SK-N-SH (cell line): Measurements from ENCODE around the gene C10orf90. TPM values are rescaled to one million over a fixed set of nuclear protein-coding genes. Genes with fewer than 3 reads are reported as not detected.

Experiments used
- CTCF ChIA-PET: fragments of 300-600, 350-600 bp; formaldehyde crosslinking; extraction: SDS; loops from one replicate; lab custom pipeline; 2021; lab: Yijun Ruan, JAX
- POLR2A ChIA-PET: fragments of 350-600 bp; sonication (Branson Sonifier 250); formaldehyde crosslinking; extraction: SDS; loops from one replicate; lab custom pipeline; 2020; ENCODE audit warnings: antibody characterized with exemption, inconsistent platforms; lab: Yijun Ruan, JAX
- DNase-seq: peaks from one replicate; pipeline ENCODE4 v3.0.0; 2012
- H2AFZ ChIP-seq: fragments of 200-600 bp; sonication (generic); 2 replicates; pipeline ENCODE4 v1.8.1; 2016; ENCODE audit warnings: antibody characterized with exemption, mild to moderate bottlenecking, low read depth
- H3F3A ChIP-seq: fragments of 200-600 bp; sonication (generic); replicated peaks from 2 replicates; pipeline ENCODE3; 2016; ENCODE audit warnings: antibody characterized with exemption, mild to moderate bottlenecking; ENCODE audit not compliant: insufficient read depth
- H3K27ac ChIP-seq, 2 experiments: fragments of 200-500 bp in 1 of 2; fragments of 200-600 bp in 1 of 2; sonication (Bioruptor generic) in 1 of 2; sonication (generic), shearing (Covaris generic) in 1 of 2; 2 replicates each; pipeline versions ENCODE4 v1.5.1 to v1.6.1; 2014 to 2016; ENCODE audit warnings: low read depth in 2 of 2, inconsistent platforms in 1 of 2, low read length in 1 of 2, mild to moderate bottlenecking in 1 of 2, mixed read lengths in 1 of 2
- H3K27me3 ChIP-seq: fragments of 200-600 bp; sonication (generic), shearing (Covaris generic); 2 replicates; pipeline ENCODE4 v1.6.1; 2016; ENCODE audit warnings: mixed run types; ENCODE audit not compliant: insufficient read depth
- H3K36me3 ChIP-seq, 2 experiments: fragments of 200-500 bp in 1 of 2; fragments of 200-600 bp in 1 of 2; sonication (Bioruptor generic) in 1 of 2; sonication (generic) in 1 of 2; replicated peaks in 1 of 2; 2 replicates each; pipeline versions ENCODE3 to v1.5.1; 2014 to 2016; ENCODE audit warnings: low read length in 1 of 2, mild to moderate bottlenecking in 1 of 2; ENCODE audit not compliant: insufficient read depth in 2 of 2, control insufficient read depth in 1 of 2
- H3K4me1 ChIP-seq, 2 experiments: fragments of 200-500 bp in 1 of 2; fragments of 200-600 bp in 1 of 2; sonication (Bioruptor generic) in 1 of 2; sonication (generic), shearing (Covaris generic) in 1 of 2; 2 replicates each; pipeline versions ENCODE4 v1.5.1 to v1.6.1; 2014 to 2016; ENCODE audit warnings: low read depth in 1 of 2, low read length in 1 of 2, mixed run types in 1 of 2; ENCODE audit not compliant: insufficient read depth in 2 of 2, control insufficient read depth in 1 of 2
- H3K4me2 ChIP-seq: fragments of 200-600 bp; sonication (generic), shearing (Covaris generic); 2 replicates; pipeline ENCODE4 v1.6.1; 2017; ENCODE audit warnings: mixed run types
- H3K4me3 ChIP-seq, 2 experiments: fragments of 200-500 bp in 1 of 2; fragments of 200-600 bp in 1 of 2; sonication (Bioruptor generic) in 1 of 2; sonication (generic), shearing (Covaris generic) in 1 of 2; 2 replicates each; pipeline versions ENCODE4 v1.5.1 to v1.8.1; 2014 to 2016; ENCODE audit warnings: low read depth in 2 of 2, inconsistent platforms in 1 of 2, low read length in 1 of 2, mild to moderate bottlenecking in 1 of 2, mixed read lengths in 1 of 2, moderate library complexity in 1 of 2
- H3K79me2 ChIP-seq: fragments of 200-600 bp; sonication (generic); 2 replicates; pipeline ENCODE4 v1.8.1; 2017; ENCODE audit warnings: mild to moderate bottlenecking; ENCODE audit not compliant: insufficient read depth
- H3K9ac ChIP-seq: fragments of 200-600 bp; sonication (generic); 2 replicates; pipeline ENCODE4 v1.6.1; 2017; ENCODE audit warnings: mixed run types
- H3K9me2 ChIP-seq: fragments of 200-600 bp; sonication (generic); 2 replicates; pipeline ENCODE4 v1.6.1; 2017; ENCODE audit warnings: mixed run types
- H3K9me3 ChIP-seq: fragments of 200-600 bp; sonication (generic); 2 replicates; pipeline ENCODE4 v1.6.1; 2017; ENCODE audit warnings: mixed run types, mild to moderate bottlenecking, moderate library complexity
- H4K20me1 ChIP-seq: fragments of 200-600 bp; sonication (generic); 2 replicates; pipeline ENCODE4 v1.6.1; 2017; ENCODE audit warnings: mild to moderate bottlenecking, mixed run types; ENCODE audit not compliant: insufficient read depth
- EZH2phosphoT487 ChIP-seq: fragments of 200-600 bp; sonication (generic); IDR thresholded peaks from 2 replicates; pipeline ENCODE4 v1.6.1; 2017; ENCODE audit warnings: low read depth, mixed run types, mild to moderate bottlenecking, antibody characterized with exemption, moderate library complexity, borderline replicate concordance
- FOXJ3 ChIP-seq: sonication (generic); formaldehyde crosslinking; IDR thresholded peaks from 2 replicates; pipeline ENCODE4 v1.5.1; 2020; ENCODE audit warnings: mild to moderate bottlenecking, missing genetic modification reagents
- IRF3 ChIP-seq: fragments of 150-350 bp; IDR thresholded peaks from 2 replicates; pipeline ENCODE4 v1.6.1; 2016; ENCODE audit warnings: mild to moderate bottlenecking, low read depth, low read length
- JUND ChIP-seq: IDR thresholded peaks from 2 replicates; pipeline ENCODE4 v1.4.0; 2012
- MAX ChIP-seq: IDR thresholded peaks from 2 replicates; pipeline ENCODE4 v1.4.0; 2012; ENCODE audit warnings: low read depth
- MEF2A ChIP-seq: IDR thresholded peaks from 2 replicates; pipeline ENCODE4 v1.4.0; 2012; ENCODE audit warnings: low read depth, borderline replicate concordance
- MXI1 ChIP-seq: IDR thresholded peaks from 2 replicates; pipeline ENCODE4 v1.6.1; 2012; ENCODE audit warnings: mild to moderate bottlenecking, low read depth, low read length, improper control_type of control experiment
- NFIC ChIP-seq: IDR thresholded peaks from 2 replicates; pipeline ENCODE4 v1.4.0; 2012; ENCODE audit warnings: borderline replicate concordance
- NRF1 ChIP-seq: IDR thresholded peaks from 2 replicates; pipeline ENCODE4 v1.6.1; 2012; ENCODE audit warnings: low read depth, mild to moderate bottlenecking, low read length
- PBX3 ChIP-seq: IDR thresholded peaks from 2 replicates; pipeline ENCODE4; 2012
- REST ChIP-seq: IDR thresholded peaks from 2 replicates; pipeline ENCODE4 v1.6.1; 2012; ENCODE audit warnings: mild to moderate bottlenecking, low read depth, low read length, moderate library complexity
- RXRA ChIP-seq: IDR thresholded peaks from 2 replicates; pipeline ENCODE4 v1.4.0; 2012; ENCODE audit warnings: low read depth, mild to moderate bottlenecking, borderline replicate concordance
- SMC3 ChIP-seq: IDR thresholded peaks from 2 replicates; pipeline ENCODE4 v1.6.1; 2012; ENCODE audit warnings: low read depth, low read length, improper control_type of control experiment
- TCF12 ChIP-seq: IDR thresholded peaks from 2 replicates; pipeline ENCODE4 v1.4.0; 2012
- USF2 ChIP-seq: fragments of 150-350 bp; IDR thresholded peaks from 2 replicates; pipeline ENCODE4 v1.6.1; 2017; ENCODE audit warnings: antibody characterized with exemption, low read length, low read depth, borderline replicate concordance
- YY1 ChIP-seq: IDR thresholded peaks from 2 replicates; pipeline ENCODE4 v1.4.0; 2012; ENCODE audit warnings: low read depth, mild to moderate bottlenecking
- ZBTB33 ChIP-seq: IDR thresholded peaks from 2 replicates; pipeline ENCODE4 v1.4.0; 2012; ENCODE audit warnings: low read depth, borderline replicate concordance
- WGBS: methylation state at CpG from one replicate; pipeline ENCODE4 v1.1.6; 2017; ENCODE audit warnings: low lambda C conversion rate; 5-methylcytosine and 5-hydroxymethylcytosine counted together
- polyA plus RNA-seq, 3 experiments: library from polyadenylated mRNA; depleted of rRNA; stranded (reverse); fragments of >200 nt; gene quantifications; 2 replicates each; pipeline ENCODE4 v1.2.3, GENCODE V29; 2012

Gene C10orf90
- polyA plus RNA-seq, 1 of the 3 experiments (the other 2 are of a cell fraction) = 0.21 TPM

- Histone ChIP-seq H3F3A (no peaks in the 10 kb centered on the region), H3K27me3 (no peaks in the 10 kb centered on the region), H3K4me3 (no peak overlapping the region), H3K4me2 (no peak overlapping the region)
- CTCF ChIA-PET = no interaction called here
- 13% methylated on average over 2 of the region's 3 CpGs for WGBS
- no peak for DNase-seq
- TF ChIP-seq SMC3 = no peak
- TF ChIP-seq PBX3 = no peak
- no peak for TF ChIP-seq NFIC
- TF ChIP-seq NRF1 = no peak
- TF ChIP-seq MEF2A = no peak
- TF ChIP-seq RXRA = no peak
- TF ChIP-seq MAX = no peak
- no peak for TF ChIP-seq FOXJ3
- TF ChIP-seq JUND = no peak
- TF ChIP-seq, all 33 proteins: peak for 0
- Histone ChIP-seq H3K9me3 (no peaks in the 10 kb centered on the region), H3K36me3 (no peaks in the 10 kb centered on the region), H4K20me1 (no peaks in the 10 kb centered on the region), H3K9ac (no peak overlapping the region), H3K4me1 (no peaks in the 10 kb centered on the region), H3K79me2 (no peaks in the 10 kb centered on the region), H3K9me2 (no peaks in the 10 kb centered on the region), H3K27ac (no peak overlapping the region), H2AFZ (no peak overlapping the region)
- POLR2A ChIA-PET = no interaction called here
Observed at GRCh38 chr10:126686268-126686667, 15.8 kb upstream of the C10orf90 start.

- DNase-seq = no peak
- TF ChIP-seq ZBTB33 = no peak
- no peak for TF ChIP-seq JUND
- TF ChIP-seq TCF12 = no peak
- TF ChIP-seq IRF3 = no peak
- no peak for TF ChIP-seq RXRA
- TF ChIP-seq YY1 = no peak
- no peak for TF ChIP-seq EZH2phosphoT487
- no peak for TF ChIP-seq USF2
- TF ChIP-seq MXI1 = no peak
- no peak for TF ChIP-seq REST
- Histone ChIP-seq H3K79me2 (no peaks in the 10 kb centered on the region), H3K4me3 (no peak overlapping the region), H3F3A (no peaks in the 10 kb centered on the region), H3K4me1 (no peaks in the 10 kb centered on the region), H3K9me2 (no peaks in the 10 kb centered on the region), H3K27ac (no peak overlapping the region), H4K20me1 (no peaks in the 10 kb centered on the region), H3K4me2 (no peak overlapping the region), H3K9ac (no peak overlapping the region), H3K27me3 (no peaks in the 10 kb centered on the region), H2AFZ (no peak overlapping the region), H3K9me3 (no peaks in the 10 kb centered on the region), H3K36me3 (no peaks in the 10 kb centered on the region)
- POLR2A ChIA-PET = no interaction called here
- CTCF ChIA-PET = no interaction called here
- 41% methylated on average over 4 of the region's 4 CpGs for WGBS
Observed at GRCh38 chr10:126685756-126686155, 15.3 kb upstream of the C10orf90 start.
